Upper lobe of left lung (tissue), 6 donors: Measurements from ENCODE around the gene RASAL2. TPM values are rescaled to one million over a fixed set of nuclear protein-coding genes. Genes with fewer than 3 reads are reported as not detected.

ENCODE experiments used
- ATAC-seq, 2 donors: fragments of 200-7000 bp; cut with Tn5 transposase; one replicate each; pipeline ENCODE4 v1.9.1; 2022; ENCODE audit warnings: mild to moderate bottlenecking in 2 of 2, moderate library complexity in 2 of 2; ENCODE audit not compliant: low FRiP score in 2 of 2
- DNase-seq, 2 donors: peaks; one replicate each; pipeline ENCODE4 v3.0.0-alpha.2; 2019 to 2020
- H3K27ac ChIP-seq, 4 donors: fragments of 200-600 bp; sonication (generic); one replicate each; pipeline ENCODE4 v1.5.1; 2016 to 2019
- H3K27me3 ChIP-seq, 4 donors: fragments of 200-600 bp; sonication (generic); one replicate each; pipeline ENCODE4 v1.5.1; 2017 to 2019
- H3K36me3 ChIP-seq, 4 donors: fragments of 200-600 bp; sonication (generic); one replicate each; pipeline ENCODE4 v1.5.1; 2016 to 2019
- H3K4me1 ChIP-seq, 4 donors: fragments of 200-600 bp; sonication (generic); one replicate each; pipeline ENCODE4 v1.5.1; 2018 to 2019
- H3K4me3 ChIP-seq, 4 donors: fragments of 200-600 bp; sonication (generic); one replicate each; pipeline ENCODE4 v1.5.1; 2017 to 2019; ENCODE audit warnings: mild to moderate bottlenecking in 2 of 4, moderate library complexity in 1 of 4
- H3K9me3 ChIP-seq, 4 donors: fragments of 200-600 bp; sonication (generic); one replicate each; pipeline ENCODE4 v1.5.1; 2018 to 2019
- EP300 ChIP-seq, 4 donors: sonication (generic); formaldehyde crosslinking; IDR thresholded peaks; one replicate each; pipeline ENCODE4 v1.5.1; 2017; ENCODE audit warnings: antibody characterized with exemption in 4 of 4, control low read depth in 2 of 4
- POLR2A ChIP-seq, 4 donors: fragments of 450-650 bp; IDR thresholded peaks; one replicate each; pipeline ENCODE4 v1.5.1; 2016 to 2017; ENCODE audit warnings: antibody characterized with exemption in 4 of 4, mild to moderate bottlenecking in 2 of 4
- POLR2AphosphoS5 ChIP-seq, 2 donors: sonication (generic); formaldehyde crosslinking; IDR thresholded peaks; one replicate each; pipeline ENCODE4 v1.5.1; 2017; ENCODE audit warnings: antibody characterized with exemption in 2 of 2
- WGBS, 2 donors: methylation state at CpG; one replicate each; pipeline ENCODE4 v1.1.5; 2017 to 2018; 5-methylcytosine and 5-hydroxymethylcytosine counted together
- total RNA-seq, 6 donors: library from RNA; depleted of rRNA in 4 of 6; stranded (reverse); fragments of >200 nt in 4 of 6; gene quantifications; one replicate each; pipeline versions ENCODE4 v1.1.0 to v1.2.1, GENCODE V29; 2016 to 2021
- TF ChIP-seq, protein P1 (sequence below), 6 experiments: fragments of 450-650 bp in 4 of 6; fragments of 200-600 bp in 2 of 6; sonication (generic) in 2 of 6; IDR thresholded peaks; one replicate each; pipeline ENCODE4 v1.5.1; 2016 to 2019; ENCODE audit warnings: antibody characterized with exemption in 6 of 6
- donor health status: DM: no; HTN: no; CAD: no; lungs with moderate emphysema.
- donor health status: DM: no; HTN: yes; CAD: no; lungs with severe emphysema.

RASAL2 gene
- total RNA-seq, 6 donors from 2014 or later, result 24.7 to 59.0 (median 41.6) TPM

DNA sequence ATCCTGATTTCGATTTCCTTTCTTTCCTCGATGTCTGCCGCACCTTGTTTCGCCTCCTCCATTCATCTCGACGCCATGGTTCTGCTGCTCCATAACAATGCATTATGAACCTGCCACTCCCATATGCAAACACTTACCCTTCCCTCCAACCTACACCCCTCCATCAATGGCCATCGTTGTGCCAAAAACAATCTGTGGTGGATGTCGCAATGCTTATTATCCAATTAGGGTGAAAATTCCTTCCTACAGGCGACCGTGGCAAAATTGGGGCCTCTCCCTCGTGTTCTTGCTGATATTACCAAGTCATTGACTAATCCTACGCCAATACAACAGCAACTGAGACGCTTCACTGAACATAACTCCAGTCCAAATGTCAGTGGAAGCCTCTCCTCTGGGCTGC lies 362.6 kb downstream of the RASAL2 start:
- Histone ChIP-seq H3K36me3 (peaks cover 0 to 46% (median 15%) of the 10 kb centered on the region in 4 donors), H3K9me3 (no peaks in the 10 kb centered on the region)

DNA sequence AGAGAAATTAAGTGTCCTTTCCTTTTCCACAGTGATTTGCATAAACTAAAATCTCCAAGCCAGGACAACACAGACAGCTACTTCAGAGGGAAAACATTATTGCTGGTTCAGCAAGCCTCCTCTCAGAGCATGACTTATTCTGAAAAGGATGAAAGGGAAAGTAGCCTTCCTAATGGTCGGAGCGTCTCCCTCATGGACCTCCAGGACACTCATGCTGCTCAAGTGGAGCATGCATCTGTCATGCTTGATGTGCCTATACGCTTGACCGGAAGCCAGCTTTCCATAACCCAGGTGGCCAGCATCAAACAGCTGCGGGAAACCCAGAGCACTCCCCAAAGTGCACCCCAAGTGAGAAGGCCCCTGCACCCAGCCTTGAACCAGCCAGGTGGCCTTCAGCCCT lies 363.7 kb downstream of the RASAL2 start:
- H3K4me1 ChIP-seq, result no peaks in the 10 kb centered on the region
- TF ChIP-seq POLR2A (IDR thresholded peaks at IDR 0.05), result no peak
- TF ChIP-seq, protein P1, sequence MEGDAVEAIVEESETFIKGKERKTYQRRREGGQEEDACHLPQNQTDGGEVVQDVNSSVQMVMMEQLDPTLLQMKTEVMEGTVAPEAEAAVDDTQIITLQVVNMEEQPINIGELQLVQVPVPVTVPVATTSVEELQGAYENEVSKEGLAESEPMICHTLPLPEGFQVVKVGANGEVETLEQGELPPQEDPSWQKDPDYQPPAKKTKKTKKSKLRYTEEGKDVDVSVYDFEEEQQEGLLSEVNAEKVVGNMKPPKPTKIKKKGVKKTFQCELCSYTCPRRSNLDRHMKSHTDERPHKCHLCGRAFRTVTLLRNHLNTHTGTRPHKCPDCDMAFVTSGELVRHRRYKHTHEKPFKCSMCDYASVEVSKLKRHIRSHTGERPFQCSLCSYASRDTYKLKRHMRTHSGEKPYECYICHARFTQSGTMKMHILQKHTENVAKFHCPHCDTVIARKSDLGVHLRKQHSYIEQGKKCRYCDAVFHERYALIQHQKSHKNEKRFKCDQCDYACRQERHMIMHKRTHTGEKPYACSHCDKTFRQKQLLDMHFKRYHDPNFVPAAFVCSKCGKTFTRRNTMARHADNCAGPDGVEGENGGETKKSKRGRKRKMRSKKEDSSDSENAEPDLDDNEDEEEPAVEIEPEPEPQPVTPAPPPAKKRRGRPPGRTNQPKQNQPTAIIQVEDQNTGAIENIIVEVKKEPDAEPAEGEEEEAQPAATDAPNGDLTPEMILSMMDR (IDR thresholded peaks at IDR 0.05), result no peak
- TF ChIP-seq POLR2AphosphoS5 (IDR thresholded peaks at IDR 0.05), result no peak
- no peak for TF ChIP-seq EP300 (IDR thresholded peaks at IDR 0.05)
- no peaks in the 10 kb centered on the region for H3K27me3 ChIP-seq
- H3K9me3 ChIP-seq, result no peaks in the 10 kb centered on the region
- no peak for ATAC-seq
- no peak overlapping the region for H3K4me3 ChIP-seq
- 97 to 98% methylated on average over 4 to 5 of the region's 5 CpGs for WGBS, 2 donors
- H3K36me3 ChIP-seq, result peaks cover 0 to 38% (median 10%) of the 10 kb centered on the region in 4 donors
- H3K27ac ChIP-seq, result no peak overlapping the region
- no peak for DNase-seq

More for the DNA sequence above, 362.6 kb downstream of the RASAL2 start:
- Histone ChIP-seq H3K27ac (no peak overlapping the region), H3K4me3 (no peak overlapping the region), H3K27me3 (no peaks in the 10 kb centered on the region), H3K4me1 (no peaks in the 10 kb centered on the region)
- ATAC-seq (no peak), DNase-seq (no peak)
- TF ChIP-seq POLR2AphosphoS5 (IDR thresholded peaks at IDR 0.05), result no peak
- TF ChIP-seq, protein P1 (IDR thresholded peaks at IDR 0.05), result no peak
- WGBS, 2 donors, result 88 to 90% methylated on average over 13 of the region's 13 CpGs

DNA sequence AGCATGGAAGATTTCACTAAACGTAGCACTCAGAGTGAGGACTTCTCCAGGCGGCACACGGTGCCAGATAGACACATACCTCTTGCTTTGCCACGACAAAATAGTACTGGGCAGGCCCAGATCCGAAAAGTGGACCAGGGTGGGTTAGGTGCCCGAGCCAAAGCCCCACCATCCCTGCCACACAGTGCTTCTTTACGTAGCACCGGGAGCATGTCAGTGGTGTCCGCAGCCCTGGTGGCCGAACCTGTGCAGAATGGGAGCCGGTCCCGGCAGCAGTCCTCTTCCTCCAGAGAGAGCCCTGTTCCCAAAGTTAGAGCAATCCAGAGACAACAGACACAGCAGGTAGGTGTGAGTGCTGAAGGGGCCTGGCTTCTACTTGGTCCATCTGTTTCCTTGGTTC lies 364.3 kb downstream of the RASAL2 start:
- Histone ChIP-seq H3K27ac (no peak overlapping the region), H3K4me1 (no peaks in the 10 kb centered on the region), H3K27me3 (no peaks in the 10 kb centered on the region), H3K36me3 (peaks cover 0 to 38% (median 9%) of the 10 kb centered on the region in 4 donors), H3K4me3 (no peak overlapping the region), H3K9me3 (no peaks in the 10 kb centered on the region)
- ATAC-seq (peak in 1 of 2 donors; percentile 30), DNase-seq (peak in 1 of 2 donors; percentile 46)
- 96 to 100% methylated on average over 6 to 12 of the region's 12 CpGs for WGBS, 2 donors
- TF ChIP-seq, protein P1 (IDR thresholded peaks at IDR 0.05), result no peak
- TF ChIP-seq POLR2A (IDR thresholded peaks at IDR 0.05) (no peak), EP300 (IDR thresholded peaks at IDR 0.05) (no peak), POLR2AphosphoS5 (IDR thresholded peaks at IDR 0.05) (no peak)

DNA sequence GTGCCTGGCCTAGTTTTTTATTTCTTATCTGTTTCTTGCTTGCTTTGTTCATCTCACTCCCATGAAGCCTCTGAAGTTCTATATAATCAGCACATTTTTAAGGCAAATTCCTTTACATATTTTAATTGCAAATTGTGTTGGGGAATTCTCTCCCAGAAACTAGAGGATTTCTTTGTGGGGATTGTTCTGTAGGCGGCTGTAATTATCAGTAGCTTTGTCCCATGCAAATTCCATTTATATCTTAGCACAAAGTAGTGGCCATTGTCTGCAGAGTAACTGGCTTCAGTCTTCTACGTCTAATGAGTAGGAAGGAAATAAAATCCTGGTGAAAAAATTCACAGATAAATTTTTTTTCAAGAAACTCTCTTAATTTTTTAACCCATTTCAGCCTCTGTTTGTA lies 367.2 kb downstream of the RASAL2 start:
- Histone ChIP-seq H3K36me3 (peaks cover 0 to 39% (median 13%) of the 10 kb centered on the region in 4 donors), H3K27me3 (no peaks in the 10 kb centered on the region), H3K4me1 (no peaks in the 10 kb centered on the region), H3K4me3 (no peak overlapping the region), H3K27ac (no peak overlapping the region), H3K9me3 (no peaks in the 10 kb centered on the region)
- no peak for ATAC-seq
- WGBS, 2 donors, result 87 to 88% methylated on average over 2 of the region's 2 CpGs
- no peak for DNase-seq
- TF ChIP-seq POLR2AphosphoS5 (IDR thresholded peaks at IDR 0.05), result no peak
- TF ChIP-seq, protein P1 (IDR thresholded peaks at IDR 0.05), result no peak
- TF ChIP-seq POLR2A (IDR thresholded peaks at IDR 0.05), result no peak
- TF ChIP-seq EP300 (IDR thresholded peaks at IDR 0.05), result no peak

DNA sequence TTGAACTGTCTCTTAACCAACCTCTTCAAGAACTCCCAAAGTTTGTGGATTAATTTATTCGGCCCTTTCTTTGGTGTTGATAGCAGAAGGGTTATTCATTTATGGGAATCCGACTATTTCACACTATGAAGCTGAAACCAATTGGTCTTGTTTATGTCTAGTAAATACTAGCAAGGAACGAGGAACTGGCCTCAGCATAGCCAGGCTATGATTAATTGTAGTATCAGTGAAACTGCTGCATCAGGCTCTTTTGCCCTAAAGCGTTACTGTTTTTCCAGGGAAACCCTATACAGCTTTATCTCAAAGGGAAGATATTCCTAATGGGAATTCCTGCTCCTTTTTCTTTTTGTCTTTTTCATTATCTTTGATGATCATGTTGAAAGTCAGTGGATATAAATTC lies 367.8 kb downstream of the RASAL2 start:
- Histone ChIP-seq H3K27ac (no peak overlapping the region), H3K9me3 (no peaks in the 10 kb centered on the region), H3K4me1 (no peaks in the 10 kb centered on the region), H3K36me3 (peaks cover 0 to 39% (median 15%) of the 10 kb centered on the region in 4 donors), H3K4me3 (no peak overlapping the region), H3K27me3 (no peaks in the 10 kb centered on the region)
- TF ChIP-seq EP300 (IDR thresholded peaks at IDR 0.05) (no peak), POLR2AphosphoS5 (IDR thresholded peaks at IDR 0.05) (no peak), POLR2A (IDR thresholded peaks at IDR 0.05) (no peak)
- TF ChIP-seq, protein P1 (IDR thresholded peaks at IDR 0.05), result no peak
- DNase-seq (no peak), ATAC-seq (no peak)
- WGBS, 2 donors, result 88 to 91% methylated on average over 4 of the region's 4 CpGs
